NCI-H82 (cell line): Measurements from ENCODE around the gene CYFIP2.
"Not testable (repeated sequence)": the region's sequence is repeated elsewhere in the genome, so short reads cannot be mapped to it uniquely, and the experiment has no call there.

Source experiments
- DNase-seq: peaks from one replicate; lab custom pipeline; 2025; lab: John Stamatoyannopoulos, UW

CYFIP2 gene

DNA sequence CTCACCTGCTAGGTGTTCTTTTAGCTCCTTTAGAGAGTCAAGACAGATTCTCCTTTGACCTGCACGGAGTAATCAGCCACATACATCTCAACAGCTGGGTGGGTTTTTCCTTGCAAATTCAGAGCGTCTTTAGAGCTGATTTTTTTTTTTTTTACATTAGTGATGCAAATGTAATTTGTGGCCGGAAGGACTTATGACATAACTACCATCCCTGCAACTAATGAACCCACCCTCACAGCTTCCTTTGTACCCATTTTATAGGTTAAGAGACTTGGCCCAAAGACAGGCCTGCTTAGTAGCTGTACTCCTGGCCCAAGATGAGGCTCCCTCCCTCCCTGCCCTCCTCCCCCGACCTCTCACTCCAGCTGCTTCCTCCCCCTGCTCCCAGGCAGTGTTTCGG is 124.2 kb downstream of the CYFIP2 start:
- no peak for DNase-seq

DNA sequence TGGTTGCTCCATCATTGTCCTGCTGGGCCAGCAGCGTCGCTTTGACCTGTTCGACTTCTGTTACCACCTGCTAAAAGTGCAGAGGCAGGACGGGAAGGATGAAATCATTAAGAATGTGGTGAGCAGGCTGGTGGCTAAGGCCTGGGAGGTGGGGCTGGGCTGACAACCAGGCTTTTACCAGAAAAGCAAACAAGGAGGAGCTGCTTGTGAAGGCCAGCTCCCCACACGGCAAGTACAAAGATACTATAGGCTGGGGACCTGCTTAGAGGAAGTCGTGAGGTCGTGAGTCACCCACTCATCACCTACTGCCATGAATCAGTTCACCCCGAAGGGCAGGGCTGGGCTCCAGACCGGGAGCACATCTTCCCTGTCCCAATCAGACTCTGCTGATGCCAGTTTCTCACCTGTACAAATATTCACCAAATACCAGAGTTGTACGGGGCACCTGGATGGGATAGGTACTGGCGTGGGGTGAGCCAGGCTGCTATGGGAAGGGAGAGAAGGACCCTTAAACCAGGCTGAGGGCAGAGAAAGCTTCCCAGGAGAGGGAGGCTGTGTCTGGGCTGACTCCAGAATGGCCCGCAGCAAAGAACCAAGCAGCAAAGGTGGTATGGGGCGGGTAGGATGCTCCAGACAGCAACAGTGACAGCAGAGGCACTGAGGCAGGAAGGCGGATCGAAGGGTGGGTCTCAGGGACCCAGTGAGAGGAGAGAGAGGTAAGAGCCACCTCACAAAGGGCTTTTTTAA is 124.8 kb downstream of the CYFIP2 start:
- no peak for DNase-seq

DNA sequence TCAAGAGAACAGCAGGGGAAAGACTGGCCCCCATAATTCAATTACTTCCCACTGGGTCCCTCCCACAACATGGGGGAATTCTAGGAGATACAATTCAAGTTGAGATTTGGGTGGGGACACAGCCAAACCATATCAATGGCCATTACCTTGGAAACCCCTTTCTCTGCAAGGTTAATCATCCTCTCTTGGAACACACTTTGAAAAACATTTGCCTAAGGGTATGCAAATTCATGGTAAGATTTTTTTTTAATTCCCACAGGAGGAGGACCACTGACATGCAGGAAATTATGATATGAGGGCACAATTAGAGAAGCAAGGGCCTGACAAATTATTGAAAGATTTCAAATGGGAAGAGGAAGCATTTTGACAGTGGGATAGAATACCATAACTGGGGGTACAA is 132.4 kb downstream of the CYFIP2 start:
- DNase-seq: no peak

DNA sequence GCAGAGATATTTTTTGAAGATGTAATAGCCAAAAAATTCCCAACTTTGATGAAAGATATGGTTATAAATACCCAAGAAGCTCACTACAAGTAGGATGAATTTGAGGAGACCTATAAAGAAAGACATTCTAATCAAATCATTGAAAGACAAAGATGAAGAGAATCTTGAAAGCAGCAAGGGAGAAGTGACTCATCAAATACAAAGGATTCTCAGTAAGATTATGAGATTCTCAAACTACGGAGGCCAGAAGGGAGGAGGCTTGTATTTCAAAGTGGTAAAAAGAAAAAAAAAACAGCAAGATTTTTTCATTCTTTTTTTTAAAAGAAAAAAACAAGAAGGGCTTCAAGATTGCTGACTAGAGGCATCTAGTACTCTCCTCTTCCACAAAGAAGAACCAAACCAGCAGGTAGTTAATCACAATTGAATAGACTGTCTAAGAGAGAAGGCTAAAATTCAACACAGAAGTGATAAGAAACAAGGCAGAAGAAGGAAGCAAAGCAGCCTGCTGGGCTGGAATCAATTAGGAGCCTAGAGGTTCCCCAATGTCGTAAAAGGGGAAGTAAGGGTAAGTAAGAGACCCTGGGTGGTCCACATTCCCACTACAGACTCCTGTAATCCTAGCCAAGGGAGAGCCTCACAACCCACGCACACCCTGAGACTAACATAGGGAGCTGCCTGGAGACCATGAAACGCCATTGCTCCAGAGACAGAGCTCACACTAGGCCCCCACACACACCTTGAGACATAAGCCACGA is 135.0 kb downstream of the CYFIP2 start:
- DNase-seq: no peak

- DNase-seq: no peak
Observed at GRCh38 chr5:157415838-157416237, 149.9 kb downstream of the CYFIP2 start.

DNA sequence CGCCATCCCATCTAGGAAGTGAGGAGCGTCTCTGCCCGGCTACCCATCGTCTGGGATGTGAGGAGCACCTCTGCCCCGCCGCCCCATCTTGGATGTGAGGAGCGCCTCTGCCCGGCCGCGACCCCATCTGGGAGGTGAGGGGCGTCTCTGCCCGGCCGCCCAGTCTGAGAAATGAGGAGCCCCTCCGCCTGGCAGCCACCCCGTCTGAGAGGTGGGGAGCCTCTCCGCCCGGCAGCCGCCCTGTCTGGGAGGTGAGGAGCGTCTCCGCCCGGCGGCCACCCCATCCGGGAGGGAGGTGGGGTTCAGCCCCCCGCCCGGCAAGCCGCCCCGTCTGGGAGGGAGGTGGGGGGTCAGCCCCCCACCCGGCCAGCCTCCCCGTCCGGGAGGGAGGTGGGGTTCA is 153.6 kb downstream of the CYFIP2 start:
- not testable (repeated sequence) for DNase-seq

- DNase-seq: not testable (repeated sequence)
Observed at GRCh38 chr5:157429920-157430319, 164.0 kb downstream of the CYFIP2 start.

- DNase-seq: peak; percentile 69
Observed at GRCh38 chr5:157431544-157432200, 165.7 kb downstream of the CYFIP2 start.

DNA sequence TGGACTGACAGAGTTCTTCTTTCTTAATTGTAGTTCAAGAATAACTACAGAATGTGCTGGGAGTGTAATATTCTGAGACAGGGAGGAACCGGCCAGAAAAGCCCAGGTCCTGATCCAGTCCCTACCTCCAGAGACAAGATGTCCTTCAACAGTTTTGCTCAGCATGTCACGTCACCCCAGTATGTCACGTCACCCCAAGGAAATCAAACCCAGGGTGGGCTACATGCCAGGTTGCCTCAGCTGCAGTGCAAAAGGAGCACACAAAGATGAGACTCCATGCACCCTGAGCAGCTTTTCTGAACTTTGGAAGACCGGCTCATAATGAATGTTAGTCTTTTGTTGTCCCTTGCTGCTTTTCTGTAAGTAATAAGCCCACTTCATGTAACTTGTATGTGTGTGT is 168.2 kb downstream of the CYFIP2 start:
- no peak for DNase-seq

DNA sequence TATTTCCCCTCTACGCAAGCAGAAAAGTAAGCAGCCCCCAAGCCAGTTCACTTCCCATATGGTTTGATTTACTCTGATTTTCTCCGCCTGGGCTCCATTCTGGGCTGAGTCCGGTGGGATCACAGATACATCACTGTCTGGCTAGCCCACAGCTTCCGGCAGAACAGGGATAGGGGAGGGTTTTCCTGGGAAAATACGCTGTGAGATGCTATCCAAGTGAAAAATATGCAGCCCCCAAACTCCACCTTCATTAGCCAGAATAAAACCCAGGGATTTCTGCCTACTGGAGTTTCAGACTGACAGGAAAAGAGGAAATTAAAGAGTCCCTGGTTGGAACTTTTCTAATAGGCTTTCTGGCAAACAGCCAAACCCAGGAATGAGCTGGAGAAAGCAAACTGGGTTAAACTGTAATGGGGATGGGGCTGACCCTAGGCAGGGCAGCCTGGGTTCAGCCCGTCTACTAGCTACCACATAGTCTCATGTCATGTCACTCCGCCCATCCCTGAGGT is 177.2 kb downstream of the CYFIP2 start:
- DNase-seq: peak; percentile 49

DNA sequence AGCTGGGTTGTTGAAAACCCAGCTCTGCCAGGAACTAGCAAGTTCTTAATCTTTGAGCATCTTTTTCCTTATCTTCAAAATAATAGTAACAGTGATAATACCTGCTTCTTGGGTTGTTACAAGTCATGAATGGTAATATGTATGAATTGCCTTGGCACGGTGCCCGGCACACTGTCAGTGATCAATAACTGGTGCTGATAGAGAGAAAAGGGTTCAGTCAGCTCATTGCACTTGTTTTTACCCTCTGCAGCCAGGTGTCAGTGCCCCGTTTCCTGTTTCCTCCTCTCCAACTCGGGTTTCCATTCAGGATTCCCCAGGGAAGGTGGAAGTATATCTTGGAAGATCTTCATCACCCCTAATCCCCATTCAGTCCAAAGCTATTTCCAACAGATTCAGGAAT is 178.3 kb downstream of the CYFIP2 start:
- DNase-seq: peak; percentile 22
